GM21723 (cell line): Measurements from ENCODE around the gene PRR12.

Source experiments
- ATAC-seq: cut with Tn5 transposase; IDR thresholded peaks from one replicate; pipeline ENCODE4 v1.9.1; 2021; ENCODE audit warnings: mild to moderate bottlenecking, moderate library complexity; ENCODE audit not compliant: unreplicated experiment

Gene PRR12, protein sequence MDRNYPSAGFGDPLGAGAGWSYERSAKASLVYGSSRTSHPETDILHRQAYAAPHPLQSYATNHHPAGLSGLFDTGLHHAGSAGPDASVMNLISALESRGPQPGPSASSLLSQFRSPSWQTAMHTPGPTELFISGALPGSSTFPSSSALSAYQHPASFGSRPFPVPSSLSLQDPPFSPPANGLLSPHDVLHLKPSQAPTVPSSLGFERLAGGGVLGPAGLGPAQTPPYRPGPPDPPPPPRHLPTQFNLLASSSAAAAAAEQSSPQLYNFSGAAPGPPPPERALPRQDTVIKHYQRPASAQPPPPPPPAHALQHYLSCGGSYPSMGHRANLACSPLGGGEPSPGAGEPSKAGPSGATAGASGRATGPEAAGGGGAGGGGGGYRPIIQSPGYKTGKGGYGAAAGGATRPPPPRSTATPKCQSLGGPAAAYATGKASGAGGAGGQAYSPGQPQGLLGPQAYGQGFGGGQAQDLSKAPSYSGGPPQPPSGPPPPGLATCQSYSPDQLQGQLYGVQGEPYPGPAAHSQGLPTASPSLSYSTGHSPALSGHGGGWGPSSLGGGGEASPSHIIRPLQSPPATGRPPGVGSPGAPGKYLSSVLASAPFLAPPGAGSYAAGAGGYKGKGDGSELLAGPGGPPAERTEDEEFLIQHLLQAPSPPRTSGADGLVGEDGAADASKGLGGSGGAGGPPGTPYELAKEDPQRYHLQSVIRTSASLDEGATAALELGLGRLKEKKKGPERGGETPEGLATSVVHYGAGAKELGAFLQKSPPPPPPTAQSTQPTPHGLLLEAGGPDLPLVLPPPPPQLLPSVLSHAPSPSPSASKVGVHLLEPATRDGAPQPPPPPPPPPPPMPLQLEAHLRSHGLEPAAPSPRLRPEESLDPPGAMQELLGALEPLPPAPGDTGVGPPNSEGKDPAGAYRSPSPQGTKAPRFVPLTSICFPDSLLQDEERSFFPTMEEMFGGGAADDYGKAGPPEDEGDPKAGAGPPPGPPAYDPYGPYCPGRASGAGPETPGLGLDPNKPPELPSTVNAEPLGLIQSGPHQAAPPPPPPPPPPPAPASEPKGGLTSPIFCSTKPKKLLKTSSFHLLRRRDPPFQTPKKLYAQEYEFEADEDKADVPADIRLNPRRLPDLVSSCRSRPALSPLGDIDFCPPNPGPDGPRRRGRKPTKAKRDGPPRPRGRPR (N-terminal part only)

DNA sequence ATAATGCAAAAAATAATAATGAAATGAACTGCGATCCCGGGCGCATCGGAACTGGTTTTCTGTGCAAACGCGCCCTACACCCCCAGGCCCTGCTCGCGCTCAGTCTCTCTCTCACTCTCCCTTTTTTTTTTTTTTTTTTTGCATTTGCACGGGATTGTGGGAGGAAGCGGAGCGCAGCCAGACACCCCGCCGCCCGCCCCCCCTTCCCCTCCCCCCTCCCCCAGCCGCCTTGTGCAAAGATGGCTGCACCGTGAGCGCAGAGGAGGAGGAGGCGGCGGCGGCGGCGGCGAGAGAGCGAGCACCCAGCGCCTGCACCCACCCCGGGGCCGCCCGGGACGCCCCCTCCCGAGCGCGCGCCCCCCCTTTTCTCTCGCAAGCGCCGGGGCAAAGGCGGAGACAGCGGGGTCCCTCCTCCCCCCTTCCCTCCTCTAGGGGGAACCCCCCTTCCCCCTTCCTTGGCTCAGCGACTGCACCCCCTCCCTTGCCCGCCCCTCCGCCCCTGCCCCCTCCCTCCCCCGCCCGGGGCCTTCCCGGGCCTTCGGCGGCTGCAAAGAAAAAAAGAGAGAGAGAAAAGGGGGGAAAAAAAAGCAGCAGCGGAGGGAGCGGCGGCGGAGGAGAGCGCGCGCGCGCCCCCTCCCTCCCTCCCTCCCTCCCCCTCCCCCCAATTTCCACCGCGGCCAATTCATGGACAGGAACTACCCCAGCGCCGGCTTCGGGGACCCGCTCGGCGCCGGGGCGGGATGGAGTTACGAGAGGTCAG is at the start of gene PRR12:
TSS of gene PRR12 (plus strand) at position 212 of the 760 bp plus-strand sequence. CDS start at position 685, 473 bp downstream.
- ATAC-seq, result no peak

DNA sequence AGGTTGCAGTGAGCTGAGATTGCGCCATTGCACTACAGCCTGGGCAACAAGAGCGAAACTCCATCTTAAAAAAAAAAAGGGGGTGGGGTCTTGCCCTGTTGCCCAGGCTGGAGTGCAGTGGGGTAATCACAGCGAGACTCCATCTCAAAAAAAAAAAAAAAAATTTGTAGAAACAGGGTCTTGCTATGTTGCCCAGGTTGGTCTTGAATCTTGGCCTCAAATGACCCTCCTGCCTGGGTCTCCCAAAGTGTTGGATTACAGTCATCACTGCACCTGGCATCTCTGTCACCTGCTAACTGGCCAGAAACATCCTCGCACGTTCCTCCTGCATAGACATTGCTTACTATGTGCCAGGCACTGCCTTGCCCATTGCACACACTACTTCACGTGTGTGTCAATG is 49.1 kb upstream of the PRR12 start:
- ATAC-seq, result no peak

DNA sequence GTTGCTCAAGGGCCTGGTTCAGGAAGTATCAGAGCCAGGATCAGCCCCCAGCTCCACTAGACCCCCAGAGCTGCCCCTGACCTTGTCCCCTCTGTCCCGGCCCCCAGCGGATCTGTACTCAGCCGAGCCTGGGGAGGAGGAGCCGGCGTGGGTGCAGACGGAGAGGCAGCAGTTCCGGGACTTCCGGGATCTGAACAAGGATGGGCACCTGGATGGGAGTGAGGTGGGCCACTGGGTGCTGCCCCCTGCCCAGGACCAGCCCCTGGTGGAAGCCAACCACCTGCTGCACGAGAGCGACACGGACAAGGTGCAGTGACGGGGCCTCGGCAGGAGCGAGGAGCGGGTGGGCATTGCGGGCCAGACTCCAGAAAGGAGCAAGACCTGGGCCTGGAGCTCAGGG is 48.5 kb upstream of the PRR12 start:
- ATAC-seq, result no peak

DNA sequence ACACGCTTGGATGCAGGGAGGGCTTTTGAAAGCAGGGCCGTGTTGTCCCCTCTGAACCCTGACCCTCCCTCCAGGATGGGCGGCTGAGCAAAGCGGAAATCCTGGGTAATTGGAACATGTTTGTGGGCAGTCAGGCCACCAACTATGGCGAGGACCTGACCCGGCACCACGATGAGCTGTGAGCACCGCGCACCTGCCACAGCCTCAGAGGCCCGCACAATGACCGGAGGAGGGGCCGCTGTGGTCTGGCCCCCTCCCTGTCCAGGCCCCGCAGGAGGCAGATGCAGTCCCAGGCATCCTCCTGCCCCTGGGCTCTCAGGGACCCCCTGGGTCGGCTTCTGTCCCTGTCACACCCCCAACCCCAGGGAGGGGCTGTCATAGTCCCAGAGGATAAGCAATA is 48.0 kb upstream of the PRR12 start:
- ATAC-seq, result no peak

DNA sequence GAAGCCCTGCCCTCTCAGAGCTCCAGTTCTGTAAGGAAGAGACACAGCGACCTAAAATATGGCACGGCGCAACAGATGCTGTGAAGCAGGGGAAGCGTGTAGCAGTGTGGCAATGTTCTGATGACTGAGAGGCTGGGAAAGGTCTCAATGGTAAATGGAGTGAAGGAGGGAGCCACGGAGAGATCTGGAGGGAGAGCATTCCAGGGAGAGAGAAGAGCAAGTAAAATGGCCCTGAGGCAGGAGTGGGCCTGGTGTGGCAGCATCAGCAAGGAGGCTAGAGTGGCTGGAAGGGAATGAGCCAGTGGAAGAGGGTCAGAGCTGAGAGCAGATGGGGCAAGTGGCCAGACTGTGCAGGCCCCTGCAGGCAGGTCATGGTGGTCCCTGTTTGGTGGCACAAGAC is 46.8 kb upstream of the PRR12 start:
- no peak for ATAC-seq

DNA sequence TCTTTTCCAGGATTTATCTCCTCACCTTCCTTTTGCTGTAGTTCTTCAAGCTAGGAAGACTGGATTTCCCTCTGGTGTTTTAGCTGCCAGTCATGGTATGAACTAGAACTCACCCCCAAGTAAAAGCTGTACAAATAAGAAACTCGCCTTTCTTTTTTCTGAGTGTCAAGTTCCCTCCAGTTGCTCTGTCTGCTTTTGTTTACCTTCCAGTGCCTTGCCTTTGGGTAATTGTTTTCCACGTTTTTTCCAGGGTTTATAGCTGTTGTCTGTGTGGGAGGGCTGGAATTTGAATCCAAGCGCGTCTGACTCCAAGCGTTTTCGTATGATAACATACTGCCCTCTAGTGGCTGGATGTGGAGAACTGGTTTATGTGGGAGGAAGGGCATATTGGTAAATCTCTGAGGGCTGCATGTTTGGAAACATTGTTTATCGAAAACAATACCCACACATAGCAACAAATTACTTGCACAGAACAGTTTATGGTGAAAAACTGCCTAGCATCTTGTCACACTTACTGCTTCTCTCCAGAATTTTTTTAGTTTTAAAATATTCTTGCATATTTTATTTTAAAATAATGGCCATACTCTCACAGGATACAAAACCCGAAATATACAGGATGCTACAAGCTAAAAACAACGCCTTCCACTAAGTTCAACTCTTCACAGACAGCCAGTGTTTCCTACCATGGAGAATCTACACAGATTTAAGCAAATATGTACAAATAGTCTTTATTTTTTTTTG is 44.0 kb upstream of the PRR12 start:
- ATAC-seq, result no peak

DNA sequence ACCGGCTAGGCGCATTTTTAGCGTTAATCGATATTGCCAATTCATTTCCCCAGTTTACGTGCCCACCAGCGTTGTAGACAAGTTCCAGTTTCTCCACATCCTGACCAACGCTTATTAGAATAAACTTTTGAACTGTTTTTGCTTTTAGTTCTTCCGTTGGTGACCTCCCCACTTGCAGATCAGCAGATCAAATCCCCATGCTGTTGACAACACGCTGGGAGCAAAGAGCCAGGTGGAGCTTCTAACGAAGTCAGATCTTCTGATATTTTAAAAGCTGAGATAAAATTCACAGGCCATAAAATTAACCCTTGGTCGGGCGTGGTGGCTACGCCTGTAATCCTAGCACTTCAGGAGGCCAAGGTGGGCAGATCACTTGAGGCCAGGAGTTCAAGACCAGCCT is 41.9 kb upstream of the PRR12 start:
- no peak for ATAC-seq

DNA sequence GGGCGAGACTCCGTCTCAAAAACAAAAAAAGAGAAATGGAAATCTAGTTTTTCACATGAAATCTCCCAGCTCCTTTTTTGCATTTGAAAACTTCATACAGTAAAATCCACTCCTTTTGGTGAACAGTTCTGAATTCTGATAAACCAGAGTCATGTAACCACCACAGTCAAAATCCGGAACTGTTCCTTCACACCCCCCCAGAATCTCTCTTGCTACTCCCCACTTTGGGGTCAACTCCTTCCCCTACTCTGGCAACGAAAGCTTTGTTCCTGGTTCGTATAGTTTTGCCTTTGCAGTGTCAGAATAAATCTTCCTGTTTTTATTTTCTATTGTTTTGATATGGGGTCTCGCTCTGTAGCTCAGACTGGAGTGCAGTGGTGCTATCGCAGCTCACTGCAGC is 39.5 kb upstream of the PRR12 start:
- no peak for ATAC-seq

DNA sequence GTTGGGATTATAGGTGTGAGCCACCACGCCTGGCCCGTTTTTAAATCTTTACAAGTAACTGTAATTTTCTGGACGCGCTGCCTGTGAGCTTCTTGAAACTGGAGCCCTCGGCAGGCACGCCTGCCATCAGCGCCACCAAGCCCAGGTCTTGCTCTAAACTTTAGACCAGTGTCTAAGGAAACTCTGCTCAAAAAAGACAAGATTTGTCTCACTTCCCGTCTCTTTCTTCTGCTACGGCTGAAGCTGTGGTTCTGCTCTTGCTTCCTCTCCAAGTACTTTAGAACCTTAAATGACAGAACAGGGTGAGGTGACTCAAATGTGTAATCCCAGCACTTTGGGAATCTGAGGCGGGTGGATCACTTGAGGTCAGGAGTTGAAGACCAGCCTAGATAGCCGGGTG is 38.2 kb upstream of the PRR12 start:
- ATAC-seq, result no peak

DNA sequence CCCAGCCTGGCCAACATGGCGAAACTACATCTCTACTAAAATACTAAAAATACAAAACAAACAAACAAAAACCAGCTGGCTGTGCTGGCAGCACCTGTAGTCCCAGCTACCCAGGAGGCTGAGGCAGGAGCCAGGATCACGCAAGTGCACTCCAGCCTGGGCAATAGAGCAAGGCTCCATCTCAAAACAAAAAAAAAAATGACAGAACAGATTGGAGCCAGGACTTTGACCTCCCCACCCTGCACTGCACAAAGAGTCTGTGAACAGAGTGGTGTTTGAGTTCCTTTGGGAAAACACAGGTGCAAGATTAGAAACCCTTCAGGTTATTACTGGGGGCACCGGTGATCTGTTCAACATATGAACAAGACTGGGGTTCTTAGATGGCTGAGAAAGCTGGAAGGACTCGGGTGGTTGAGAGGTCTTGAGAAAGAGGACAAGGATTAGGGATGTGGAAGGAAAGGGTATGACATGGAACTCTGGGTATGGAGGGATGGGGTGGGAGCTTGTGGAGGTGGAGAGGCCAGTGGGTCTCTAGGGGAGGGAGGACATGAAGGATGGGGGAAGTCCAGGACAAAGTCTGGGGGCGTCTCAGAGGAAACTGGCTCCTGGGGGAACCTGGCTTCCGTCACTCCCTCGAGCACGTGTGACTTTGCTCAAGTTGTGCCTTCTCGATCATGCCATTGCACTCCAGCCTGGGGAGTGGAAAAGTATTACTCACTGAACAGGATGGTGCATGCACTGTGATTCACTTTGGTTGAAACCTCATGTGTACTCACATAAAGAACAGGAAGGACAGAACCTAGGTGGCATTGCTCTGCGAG is 37.3 kb upstream of the PRR12 start:
- ATAC-seq, result no peak

DNA sequence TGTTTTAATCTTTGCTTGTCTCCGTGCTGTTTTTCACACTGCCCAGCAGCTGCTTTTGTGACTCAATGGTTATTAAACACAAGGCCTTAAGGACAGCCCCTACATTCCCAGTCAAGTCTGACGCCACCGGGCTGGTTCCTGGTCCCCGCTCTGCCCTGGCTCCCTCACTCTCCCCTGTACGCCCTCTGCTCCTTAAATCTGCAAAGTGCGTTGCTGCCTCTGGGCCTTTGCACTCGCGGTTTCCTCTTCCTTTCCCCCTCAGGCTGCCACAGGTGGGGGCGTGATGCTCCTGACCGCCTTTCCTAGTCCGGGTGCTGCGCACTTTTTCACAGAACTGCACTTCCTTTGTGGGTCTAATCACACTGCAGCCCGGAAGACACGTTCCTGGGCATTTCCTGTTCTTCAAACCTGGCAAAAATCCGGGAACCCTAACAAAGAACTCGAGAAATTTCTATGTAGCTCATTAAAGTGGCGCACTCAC is 36.2 kb upstream of the PRR12 start:
- no peak for ATAC-seq

DNA sequence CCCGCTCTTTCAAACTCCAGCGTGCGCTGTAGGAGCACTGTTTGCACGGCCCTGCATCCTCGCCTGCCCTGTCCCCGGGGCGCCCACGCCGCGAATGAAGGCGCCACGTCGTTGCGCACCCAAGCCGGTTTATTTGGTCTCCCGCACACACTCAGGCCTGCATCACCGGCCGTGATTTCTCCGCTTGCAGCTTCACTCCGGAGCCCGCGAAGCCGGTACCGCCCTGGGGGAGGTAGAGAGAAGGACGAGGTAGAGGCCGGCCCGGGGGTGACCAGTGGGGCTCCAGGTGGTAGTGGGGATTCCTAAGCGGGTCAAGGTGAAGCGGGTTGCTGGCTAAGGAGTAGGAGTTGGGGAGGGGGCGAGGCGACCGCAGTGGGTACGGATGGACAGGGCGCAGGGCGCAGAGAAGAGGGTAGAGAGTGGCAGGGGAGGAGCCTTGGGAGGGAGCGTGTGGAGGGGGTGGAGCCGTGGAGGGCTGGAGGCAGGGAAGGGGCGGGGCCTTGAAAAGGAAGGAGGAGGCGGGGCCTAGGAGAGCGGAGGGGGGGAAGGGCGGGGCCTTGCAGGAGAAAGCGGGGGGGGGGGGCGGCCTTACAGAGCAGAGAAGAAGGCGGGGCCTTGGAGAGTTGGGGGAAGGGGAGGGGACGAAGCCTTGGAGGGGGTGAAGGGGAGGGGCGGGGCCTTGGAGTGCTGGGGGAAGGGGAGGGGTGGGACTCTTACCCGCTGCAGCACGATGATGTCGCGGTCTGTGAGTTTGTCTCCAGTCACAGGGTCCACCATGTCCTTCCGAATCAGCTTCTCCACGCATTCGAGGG is 35.2 kb upstream of the PRR12 start:
- no peak for ATAC-seq

DNA sequence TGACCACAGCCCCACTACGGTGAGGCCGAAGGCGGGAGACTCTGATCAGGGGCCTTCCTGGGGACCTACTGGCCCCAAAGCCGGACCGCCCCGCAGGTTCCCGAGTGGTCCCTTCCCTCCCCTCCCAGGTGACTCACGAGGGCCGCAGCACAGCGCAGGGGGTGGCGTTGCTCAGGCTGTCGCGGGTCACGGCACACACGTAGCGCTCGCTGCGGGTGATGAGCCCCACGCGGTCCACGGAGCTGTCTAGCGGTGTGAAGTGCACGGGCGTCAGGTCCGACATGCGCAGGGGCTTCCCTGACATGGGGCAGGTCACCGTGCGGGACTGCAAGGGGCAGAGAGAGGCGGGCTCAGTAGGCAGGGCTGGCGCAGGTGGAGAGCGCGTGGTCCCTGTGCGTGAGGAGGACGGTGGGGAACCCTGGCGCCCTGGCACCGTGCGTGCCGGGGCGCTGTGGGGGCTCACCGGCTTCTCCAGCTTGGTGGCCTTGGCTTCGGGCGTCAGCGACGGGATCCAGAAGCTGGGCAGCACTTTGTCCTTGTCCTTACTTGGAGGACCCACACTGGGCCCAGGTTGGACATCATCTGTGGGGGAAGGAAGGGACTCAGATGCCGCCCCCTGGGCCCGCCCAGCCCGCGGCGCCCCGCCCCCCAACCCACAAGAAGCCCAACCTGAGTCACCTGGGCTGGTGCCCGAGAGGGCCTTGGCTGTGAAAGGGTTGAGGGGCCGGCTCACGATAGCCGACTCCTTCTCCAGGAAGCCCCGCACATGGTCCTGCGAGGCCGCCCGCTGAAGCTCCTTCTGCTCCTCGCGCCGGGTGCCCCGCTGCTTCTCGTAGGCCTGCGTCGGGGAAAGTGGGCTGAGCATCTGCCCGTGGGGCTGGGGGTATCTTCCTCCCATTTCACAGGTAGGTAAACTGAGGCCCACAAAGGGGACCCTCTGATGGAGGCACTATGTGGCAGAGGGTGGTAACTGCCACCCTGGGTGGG is 34.3 kb upstream of the PRR12 start:
- ATAC-seq, result no peak

DNA sequence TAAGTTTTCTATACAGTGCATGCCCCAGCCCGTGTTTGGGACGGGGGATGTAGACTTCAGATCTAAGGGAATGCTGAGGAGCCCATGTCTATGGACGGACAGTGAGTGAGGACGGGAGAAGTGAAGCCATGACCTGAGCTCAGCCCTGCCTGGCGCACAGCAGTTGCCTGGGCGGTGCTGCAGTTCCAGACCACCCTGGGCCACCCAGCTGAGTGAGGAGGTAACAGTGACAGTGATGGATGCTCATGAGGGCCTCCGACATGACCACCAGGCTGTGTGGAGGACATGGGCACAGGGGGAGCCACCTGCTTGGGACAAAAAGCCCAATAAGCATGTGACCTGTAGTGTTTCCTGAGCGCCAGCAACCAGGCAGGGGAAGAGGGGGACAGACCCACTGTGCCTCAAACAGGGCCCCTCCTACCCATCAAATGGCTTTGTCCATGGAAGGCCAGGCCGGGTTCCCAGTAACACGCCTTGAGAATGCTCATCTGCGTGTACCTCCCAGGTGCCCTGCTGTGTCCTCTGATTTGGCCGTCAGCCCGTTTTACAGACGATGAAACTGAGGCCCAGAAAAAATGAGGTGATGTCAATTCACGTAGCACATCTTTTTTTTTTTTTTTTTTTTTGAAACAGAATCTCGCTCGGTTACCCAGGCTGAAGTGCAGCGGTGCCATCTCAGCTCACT is 33.2 kb upstream of the PRR12 start:
- ATAC-seq, result no peak

DNA sequence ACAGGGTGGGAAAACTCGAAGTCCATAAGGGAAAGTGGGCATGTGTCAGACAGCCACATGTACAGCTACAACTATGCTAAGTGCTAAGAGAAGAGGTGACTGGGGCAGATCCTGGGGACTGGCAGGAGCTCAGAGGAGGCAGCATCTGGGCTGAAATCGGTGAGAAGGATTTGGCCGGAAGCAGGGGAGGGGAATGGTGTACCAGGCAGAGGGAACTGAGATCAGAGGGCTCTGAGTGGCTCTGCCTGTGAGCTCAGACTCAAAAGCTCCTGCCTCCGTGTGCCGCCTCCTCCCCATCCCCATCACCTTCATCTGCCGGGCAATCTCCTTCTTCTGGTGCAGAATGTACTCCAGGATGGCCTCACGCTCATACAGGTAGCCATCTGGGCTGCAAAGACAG is 32.4 kb upstream of the PRR12 start:
- no peak for ATAC-seq

DNA sequence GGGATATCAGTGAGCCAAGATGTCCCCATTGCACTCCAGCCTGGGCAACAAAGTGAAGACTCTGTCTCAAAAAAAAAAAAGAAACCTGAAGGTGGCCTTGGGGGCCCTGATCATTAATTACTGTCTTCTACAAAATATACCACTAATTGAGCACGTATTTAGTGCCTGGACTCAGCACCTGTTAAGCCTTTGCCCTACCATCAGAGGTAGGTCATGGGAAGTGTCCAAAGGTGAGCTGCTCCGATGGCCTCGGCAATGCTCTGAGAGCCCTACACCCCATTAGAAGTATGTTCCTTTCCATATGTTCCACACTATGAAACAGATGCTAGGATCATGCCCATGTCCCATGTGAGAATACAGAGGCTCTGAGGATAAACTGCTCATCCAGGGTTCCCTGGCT is 31.5 kb upstream of the PRR12 start:
- ATAC-seq, result no peak
